Femur (tissue), 1 donor: Measurements from ENCODE around the gene RYR2.
"Not testable (repeated sequence)": the region's sequence is repeated elsewhere in the genome, so short reads cannot be mapped to it uniquely, and the experiment has no call there.

Experiments
- DNase-seq: peaks from one replicate; pipeline ENCODE4 v3.0.0-alpha.2; 2017

RYR2 gene

DNA sequence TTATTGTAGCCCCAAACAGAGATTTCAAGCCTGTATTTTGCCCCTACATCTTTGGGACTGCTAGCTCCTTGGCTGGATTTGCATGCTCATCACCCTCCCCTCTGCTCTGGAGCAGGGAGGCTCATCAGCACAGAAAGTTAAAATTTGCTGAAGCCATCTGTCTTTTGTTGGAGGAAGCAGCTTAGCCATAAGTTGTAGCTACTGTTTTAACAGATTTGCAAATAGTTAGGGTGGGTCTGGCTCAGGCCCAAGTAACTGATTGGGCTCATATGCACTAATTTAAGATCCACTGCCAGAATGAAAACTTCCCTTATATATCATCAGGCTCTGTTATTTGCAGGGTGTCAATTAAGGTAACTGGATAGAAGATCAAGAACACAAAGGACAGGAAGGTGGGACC, 541.8 kb downstream of the RYR2 start:
- DNase-seq, result no peak

GRCh38 chr1:237590386-237590785, 548.4 kb downstream of the RYR2 start:
- DNase-seq, result no peak

DNA sequence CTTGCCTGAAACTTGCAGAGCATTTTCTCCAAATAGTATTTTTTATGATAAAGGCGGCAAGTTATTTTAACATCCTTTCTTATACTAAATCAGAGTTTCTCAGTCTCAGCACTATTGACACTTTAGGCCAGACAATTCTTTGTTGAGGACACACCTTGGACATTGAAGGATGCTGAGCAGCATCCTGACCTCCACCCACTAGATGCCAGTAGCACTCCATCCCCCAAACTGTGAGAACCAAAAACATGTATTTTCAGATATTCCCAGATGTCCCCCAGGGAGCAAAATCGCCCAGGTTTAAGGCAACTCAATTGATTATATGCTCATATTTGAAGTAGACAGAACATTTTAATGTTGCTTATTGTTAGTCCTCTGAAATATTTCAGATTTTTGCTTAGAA, 549.4 kb downstream of the RYR2 start:
- no peak for DNase-seq

DNA sequence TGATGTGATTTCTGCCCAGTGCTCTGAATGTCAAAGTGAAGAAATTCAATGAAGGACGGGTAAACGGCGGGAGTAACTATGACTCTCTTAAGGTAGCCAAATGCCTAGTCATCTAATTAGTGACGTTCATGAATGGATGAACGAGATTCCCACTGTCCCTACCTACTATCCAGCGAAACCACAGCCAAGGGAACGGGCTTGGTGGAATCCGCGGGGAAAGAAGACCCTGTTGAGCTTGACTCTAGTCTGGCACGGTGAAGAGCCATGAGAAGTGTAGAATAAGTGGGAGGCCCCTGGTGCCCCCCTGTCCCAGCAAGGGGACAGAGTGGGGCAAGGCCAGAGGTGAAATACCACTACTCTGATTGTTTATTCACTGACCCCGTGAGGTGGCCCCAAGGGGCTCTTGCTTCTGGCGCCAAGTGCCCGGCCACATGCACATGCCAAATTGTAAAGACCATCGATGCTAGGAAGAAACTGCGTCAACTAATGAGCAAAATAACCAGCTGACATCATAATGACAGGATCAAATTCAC, 561.1 kb downstream of the RYR2 start:
- not testable (repeated sequence) for DNase-seq

- DNase-seq, result no peak
Observed at GRCh38 chr1:237608433-237608832, 566.4 kb downstream of the RYR2 start.

GRCh38 chr1:237610157-237610556, 568.2 kb downstream of the RYR2 start:
- DNase-seq, result no peak

GRCh38 chr1:237613984-237614383, 572.0 kb downstream of the RYR2 start:
- no peak for DNase-seq

DNA sequence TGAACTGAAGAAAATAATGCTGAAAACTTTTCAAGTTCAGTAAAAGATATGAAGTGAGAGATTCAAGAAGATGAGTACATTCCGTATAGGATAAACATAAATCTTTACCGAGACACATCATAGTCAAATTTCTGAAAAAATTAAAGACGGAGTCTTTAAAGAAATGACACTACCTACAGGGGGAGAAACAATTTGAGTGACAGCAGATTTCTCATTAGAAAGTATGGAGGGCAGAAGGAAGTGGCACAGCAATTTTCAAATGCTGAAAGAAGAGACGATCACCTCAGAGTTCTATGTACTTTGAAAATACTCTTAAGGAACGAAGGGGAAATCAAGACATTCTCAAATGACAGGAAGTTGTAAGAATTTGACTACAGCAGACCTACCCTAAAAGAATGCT, 577.6 kb downstream of the RYR2 start:
- DNase-seq, result no peak

DNA sequence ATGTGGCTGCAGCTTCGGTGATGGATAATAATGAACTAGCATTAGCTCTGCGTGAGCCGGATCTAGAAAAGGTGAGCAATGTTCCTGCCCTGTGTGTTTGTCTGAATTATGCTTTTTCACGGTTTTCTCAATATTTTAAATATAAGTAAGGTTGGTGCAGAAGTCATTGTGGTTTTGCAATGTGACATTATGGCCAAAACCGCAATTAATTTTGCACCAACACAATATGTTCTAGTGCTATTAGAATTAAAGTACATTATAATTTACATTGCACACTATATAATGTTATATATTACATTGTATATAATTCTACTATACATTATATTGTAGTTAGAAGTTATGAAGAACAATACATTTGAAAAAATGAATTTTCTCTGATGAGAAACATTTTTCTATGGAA, 592.9 kb downstream of the RYR2 start:
- no peak for DNase-seq

GRCh38 chr1:237638555-237638954, 596.6 kb downstream of the RYR2 start:
- DNase-seq, result no peak

GRCh38 chr1:237640011-237640671, 598.2 kb downstream of the RYR2 start:
- no peak for DNase-seq

DNA sequence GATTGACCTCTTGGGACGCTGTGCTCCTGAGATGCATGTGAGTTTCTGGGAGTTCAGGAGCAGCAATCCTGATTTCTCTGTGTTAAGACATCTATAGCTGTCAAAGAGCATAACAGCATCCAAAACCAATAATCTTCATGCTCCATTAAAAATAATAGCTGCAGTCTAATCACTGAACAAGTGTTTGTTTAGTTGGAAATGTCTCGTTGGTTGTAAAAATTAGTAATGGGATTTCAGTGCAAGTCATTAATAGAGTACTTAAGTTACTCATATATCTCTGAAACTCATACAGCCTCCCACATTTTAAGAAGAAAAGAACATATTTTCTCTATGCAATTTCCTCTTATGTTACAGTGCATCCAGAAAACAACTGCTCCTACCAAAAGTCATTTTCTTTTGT, 599.0 kb downstream of the RYR2 start:
- no peak for DNase-seq

DNA sequence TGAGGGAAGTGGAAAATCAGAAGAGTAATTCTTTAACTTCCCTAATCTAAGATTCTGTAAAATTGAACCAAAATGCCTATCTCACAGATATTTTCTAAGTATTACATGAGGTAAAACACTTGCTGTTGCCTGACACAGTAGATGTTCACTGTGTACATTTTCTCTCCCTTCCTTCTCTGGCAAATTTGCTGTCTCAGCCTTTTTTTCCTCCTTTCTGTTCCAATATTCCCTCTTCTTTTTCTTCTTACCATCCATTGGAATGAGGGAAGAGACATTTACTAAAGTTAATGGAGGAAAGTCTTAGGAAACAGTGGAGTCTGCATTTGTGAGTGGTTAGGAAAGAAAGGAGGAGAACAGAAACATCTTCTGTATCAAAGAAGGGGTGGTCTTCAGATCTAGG, 608.8 kb downstream of the RYR2 start:
- DNase-seq, result no peak

- DNase-seq, result no peak
Observed at GRCh38 chr1:237655778-237656177, 613.8 kb downstream of the RYR2 start.

GRCh38 chr1:237664348-237664747, 622.4 kb downstream of the RYR2 start:
- DNase-seq, result no peak

DNA sequence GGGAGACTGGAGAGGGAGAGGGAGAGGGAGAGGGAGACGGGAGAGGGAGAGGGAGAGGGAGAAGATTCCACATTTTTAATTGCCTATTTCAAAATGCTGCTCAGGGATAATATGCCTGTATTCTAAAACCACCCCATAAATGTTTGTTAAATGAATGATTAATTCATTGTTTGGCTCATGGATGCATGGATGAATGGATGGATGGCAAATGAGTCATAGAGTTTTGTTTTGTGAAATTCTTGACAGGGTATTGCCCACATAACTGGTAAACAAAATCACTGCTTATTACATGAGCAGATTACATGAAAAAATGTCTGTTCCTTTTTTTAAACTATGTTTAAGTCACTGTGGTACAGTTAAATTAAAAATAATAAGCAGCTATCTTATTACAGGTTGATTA, 628.3 kb downstream of the RYR2 start:
- no peak for DNase-seq

- DNase-seq, result no peak
Observed at GRCh38 chr1:237671262-237671661, 629.3 kb downstream of the RYR2 start.

GRCh38 chr1:237671935-237672334, 630.0 kb downstream of the RYR2 start:
- DNase-seq, result no peak

DNA sequence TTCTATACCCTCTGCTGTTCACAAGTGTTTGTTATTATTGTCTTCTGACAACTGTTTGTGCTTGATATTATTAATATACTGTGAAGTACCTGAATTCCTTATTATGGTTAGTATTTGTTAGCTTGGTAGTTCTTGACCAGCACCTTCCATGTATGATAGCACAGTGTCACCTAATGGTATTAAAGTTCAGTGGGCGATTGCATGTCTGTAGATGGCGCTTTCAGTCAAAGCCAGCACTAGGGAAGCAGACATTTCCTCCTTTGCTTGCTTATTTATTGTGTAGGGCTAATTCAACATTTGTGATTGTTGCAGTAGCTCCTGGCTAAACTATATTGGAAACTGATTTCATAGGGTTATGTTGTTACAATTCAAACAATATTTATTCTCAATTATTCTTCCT, 630.8 kb downstream of the RYR2 start:
- no peak for DNase-seq

DNA sequence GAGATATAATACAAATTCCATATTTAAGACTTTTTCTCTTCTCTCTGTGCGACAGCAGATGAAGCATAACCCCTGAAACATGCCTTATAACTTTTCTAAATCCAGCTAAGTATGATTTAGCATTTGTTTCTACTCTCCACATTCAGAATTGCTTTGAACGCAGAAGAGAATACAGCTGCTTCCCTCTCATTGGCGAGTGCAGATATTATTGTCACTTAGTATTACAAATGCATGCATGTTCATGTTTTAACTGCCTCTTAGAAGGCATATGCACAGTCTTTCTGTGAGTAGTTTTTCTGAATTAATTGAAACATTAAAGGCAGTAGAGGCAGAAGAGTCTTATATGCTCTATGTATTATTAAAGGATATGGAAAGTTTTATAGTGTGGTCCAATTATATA, 631.6 kb downstream of the RYR2 start:
- DNase-seq, result no peak

DNA sequence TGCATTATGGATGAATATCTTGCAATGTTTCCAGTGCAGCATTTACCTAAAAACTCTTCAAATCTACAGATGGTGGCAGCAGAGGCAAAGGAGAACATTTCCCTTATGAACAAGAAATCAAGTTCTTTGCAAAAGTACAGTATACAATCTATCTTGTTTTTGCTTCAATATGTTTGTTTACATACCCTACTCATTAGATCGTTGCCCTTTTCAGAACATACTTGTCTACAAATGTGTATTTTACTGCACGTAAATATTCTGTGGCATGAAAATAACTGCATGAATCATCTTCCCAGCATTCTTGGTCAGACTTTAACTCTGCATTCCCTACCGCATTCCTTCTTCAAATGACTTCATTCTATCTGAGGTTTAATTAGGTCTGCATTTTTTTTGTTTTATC, 636.0 kb downstream of the RYR2 start:
- DNase-seq, result no peak

- no peak for DNase-seq
Observed at GRCh38 chr1:237679687-237680086, 637.7 kb downstream of the RYR2 start.

DNA sequence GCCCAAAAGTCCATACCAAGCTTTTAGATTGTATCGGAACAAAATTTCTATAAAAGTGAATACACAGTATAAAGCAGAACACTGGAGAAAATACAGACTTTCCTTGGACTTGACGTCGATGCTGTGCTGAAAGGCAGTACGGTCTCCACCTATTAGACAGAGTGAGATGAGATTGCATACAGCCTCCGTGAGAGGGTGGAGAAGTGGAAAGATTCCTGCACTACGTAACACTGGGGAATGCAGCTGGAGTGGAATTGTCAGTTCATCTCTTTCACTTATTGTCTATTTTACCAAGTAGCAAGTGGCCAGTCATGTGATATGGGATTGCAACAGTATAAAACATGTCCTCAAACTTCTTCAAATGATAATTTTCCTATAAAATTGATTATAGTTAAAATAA, 639.2 kb downstream of the RYR2 start:
- peak; percentile 24 for DNase-seq

GRCh38 chr1:237684236-237684635, 642.3 kb downstream of the RYR2 start:
- DNase-seq, result no peak

GRCh38 chr1:237685551-237685950, 643.6 kb downstream of the RYR2 start:
- DNase-seq, result no peak
